Vagina (tissue), 2 donors: ENCODE data around the gene ATP7B.

ENCODE experiments used
- CTCF ChIP-seq, 3 experiments: fragments of 450-650 bp in 2 of 3; fragments of 200-600 bp in 1 of 3; sonication (generic) in 1 of 3; IDR thresholded peaks; one replicate each; pipeline ENCODE4 v1.5.1; 2017 to 2019; ENCODE audit warnings: antibody characterized with exemption in 3 of 3, mild to moderate bottlenecking in 2 of 3, moderate library complexity in 2 of 3
- POLR2A ChIP-seq, 2 donors: fragments of 450-650 bp; IDR thresholded peaks; one replicate each; pipeline ENCODE4 v1.6.1; 2017; ENCODE audit warnings: antibody characterized with exemption in 2 of 2, mild to moderate bottlenecking in 2 of 2, moderate library complexity in 2 of 2
- POLR2AphosphoS5 ChIP-seq, 2 donors: sonication (generic); formaldehyde crosslinking; IDR thresholded peaks; one replicate each; pipeline ENCODE4 v1.9.0; 2017; ENCODE audit warnings: antibody characterized with exemption in 2 of 2, mild to moderate bottlenecking in 2 of 2, low read depth in 1 of 2; ENCODE audit not compliant: insufficient read depth in 1 of 2

GRCh38 chr13:52034616-52035226, 23.5 kb upstream of the ATP7B start:
- TF ChIP-seq CTCF (IDR thresholded peaks at IDR 0.05), result no peak
- TF ChIP-seq POLR2AphosphoS5 (IDR thresholded peaks at IDR 0.05; ENCODE audit: insufficient read depth in 1 of 2, low read depth in 1 of 2), result no peak
- no peak for TF ChIP-seq POLR2A (IDR thresholded peaks at IDR 0.05)
